Panc1 (cell line): ENCODE measurements around the gene MMP8. TPM values are rescaled to one million over a fixed set of nuclear protein-coding genes. Genes with fewer than 3 reads are reported as not detected.

Experiments
- ATAC-seq: fragments of 200-7000 bp; cut with Tn5 transposase; 2 replicates; pipeline ENCODE4 v1.9.1; 2020; ENCODE audit warnings: mild to moderate bottlenecking, moderate library complexity
- BruUV-seq: library from RNA; stranded (reverse); fragments of 400-500 nt; replicated peaks from 2 replicates; lab custom pipeline; 2021; lab: Mats Ljungman, UMichigan
- CTCF ChIA-PET: fragments of 300-600 bp; sonication (Branson Sonifier 250); formaldehyde crosslinking; loops from one replicate; lab custom pipeline; 2022; ENCODE audit warnings: antibody characterized with exemption; lab: Charles Lee
- POLR2A ChIA-PET: fragments of 300-600 bp; sonication (Branson Sonifier 250); formaldehyde crosslinking; loops from one replicate; lab custom pipeline; 2022; ENCODE audit warnings: antibody characterized with exemption; lab: Charles Lee
- DNase-seq: peaks from one replicate; pipeline ENCODE4 v3.0.0-alpha.2; 2010; ENCODE audit warnings: low read depth, low spot score
- H3K27ac ChIP-seq: 2 replicates; pipeline ENCODE4 v1.5.1; 2011; ENCODE audit warnings: mild to moderate bottlenecking, low read length, inconsistent platforms
- H3K27me3 ChIP-seq: fragments of 200-500 bp; sonication (Bioruptor generic); 2 replicates; pipeline ENCODE4 v1.6.0; 2014; ENCODE audit warnings: low read length, inconsistent platforms; ENCODE audit not compliant: control insufficient read depth, insufficient read depth
- H3K36me3 ChIP-seq: fragments of 200-500 bp; sonication (Bioruptor generic); 2 replicates; pipeline ENCODE4 v1.5.1; 2014; ENCODE audit warnings: inconsistent platforms, mild to moderate bottlenecking, low read length, moderate library complexity; ENCODE audit not compliant: control insufficient read depth, insufficient read depth
- H3K4me1 ChIP-seq: 2 replicates; pipeline ENCODE4 v1.5.1; 2011; ENCODE audit warnings: inconsistent platforms, mild to moderate bottlenecking, low read length, moderate library complexity; ENCODE audit not compliant: control insufficient read depth, insufficient read depth
- H3K4me3 ChIP-seq, 2 experiments: 2 replicates each; pipeline ENCODE4 v1.5.1; 2011 to 2012; ENCODE audit warnings: low read depth in 2 of 2, low read length in 2 of 2, mild to moderate bottlenecking in 2 of 2, inconsistent platforms in 1 of 2, moderate library complexity in 1 of 2
- H3K9me3 ChIP-seq: fragments of 200-500 bp; sonication (Bioruptor generic); 2 replicates; pipeline ENCODE4 v1.5.1; 2014; ENCODE audit warnings: low read depth, mild to moderate bottlenecking, inconsistent platforms, low read length, moderate library complexity; ENCODE audit not compliant: control insufficient read depth, insufficient read depth
- CTCF ChIP-seq: fragments of 450-650 bp; IDR thresholded peaks from 2 replicates; pipeline ENCODE4 v1.5.1; 2017; ENCODE audit warnings: mild to moderate bottlenecking
- POLR2AphosphoS5 ChIP-seq: IDR thresholded peaks from 2 replicates; pipeline ENCODE4 v1.6.1; 2012; ENCODE audit warnings: mild to moderate bottlenecking, low read depth, low read length, moderate library complexity
- SIN3A ChIP-seq: IDR thresholded peaks from 2 replicates; pipeline ENCODE4 v1.6.1; 2012; ENCODE audit warnings: low read depth, mild to moderate bottlenecking, low read length, moderate library complexity, borderline replicate concordance; ENCODE audit not compliant: insufficient read depth
- TCF7L2 ChIP-seq: IDR thresholded peaks from 2 replicates; pipeline ENCODE4 v1.6.1; 2011; ENCODE audit warnings: mild to moderate bottlenecking, low read depth, low read length, inconsistent platforms
- in situ Hi-C: cut with HindIII; loops from 2 replicates; pipeline ENCODE4 v1.10.0; 2016; ENCODE audit warnings: low sequenced_read_pairs, low pct_unique_long_range_greater_than_20kb
- intact Hi-C: fragments of 100-400 bp; cut with micrococcal nuclease; formaldehyde crosslinking; loops from one replicate; pipeline ENCODE4 v1.10.0; 2022; ENCODE audit not compliant: unreplicated experiment
- total RNA-seq: library from RNA; stranded (reverse); gene quantifications from one replicate; pipeline ENCODE4 v1.2.1, GENCODE V29; 2021; ENCODE audit not compliant: unreplicated experiment
- TF ChIP-seq, protein P1 (sequence below), 2 experiments: IDR thresholded peaks; 2 replicates each; pipeline ENCODE4 v1.6.1; 2011 to 2012; ENCODE audit warnings: low read depth in 2 of 2, control low read depth in 1 of 2, low read length in 1 of 2, mild to moderate bottlenecking in 1 of 2, moderate library complexity in 1 of 2; ENCODE audit not compliant: insufficient read depth in 1 of 2

The MMP8 gene
- total RNA-seq, 1 experiment from 2014 or later, result not detected

GRCh38 chr11:102717280-102717679, 7.5 kb downstream of the MMP8 start:
- no peak for DNase-seq
- no peak for ATAC-seq
- Histone ChIP-seq H3K4me3 (no peak overlapping the region), H3K9me3 (no peaks in the 10 kb centered on the region), H3K27ac (no peak overlapping the region), H3K36me3 (no peaks in the 10 kb centered on the region), H3K27me3 (peaks cover 32% of the 10 kb centered on the region), H3K4me1 (no peaks in the 10 kb centered on the region)
- POLR2A ChIA-PET, result no interaction called here
- CTCF ChIA-PET, result no interaction called here
- in situ Hi-C loops (no loop called here), intact Hi-C loops (no loop called here)
- no TSS peak for BruUV-seq
- TF ChIP-seq SIN3A (no peak), TCF7L2 (no peak), CTCF (no peak), POLR2AphosphoS5 (no peak)
- TF ChIP-seq, protein P1, sequence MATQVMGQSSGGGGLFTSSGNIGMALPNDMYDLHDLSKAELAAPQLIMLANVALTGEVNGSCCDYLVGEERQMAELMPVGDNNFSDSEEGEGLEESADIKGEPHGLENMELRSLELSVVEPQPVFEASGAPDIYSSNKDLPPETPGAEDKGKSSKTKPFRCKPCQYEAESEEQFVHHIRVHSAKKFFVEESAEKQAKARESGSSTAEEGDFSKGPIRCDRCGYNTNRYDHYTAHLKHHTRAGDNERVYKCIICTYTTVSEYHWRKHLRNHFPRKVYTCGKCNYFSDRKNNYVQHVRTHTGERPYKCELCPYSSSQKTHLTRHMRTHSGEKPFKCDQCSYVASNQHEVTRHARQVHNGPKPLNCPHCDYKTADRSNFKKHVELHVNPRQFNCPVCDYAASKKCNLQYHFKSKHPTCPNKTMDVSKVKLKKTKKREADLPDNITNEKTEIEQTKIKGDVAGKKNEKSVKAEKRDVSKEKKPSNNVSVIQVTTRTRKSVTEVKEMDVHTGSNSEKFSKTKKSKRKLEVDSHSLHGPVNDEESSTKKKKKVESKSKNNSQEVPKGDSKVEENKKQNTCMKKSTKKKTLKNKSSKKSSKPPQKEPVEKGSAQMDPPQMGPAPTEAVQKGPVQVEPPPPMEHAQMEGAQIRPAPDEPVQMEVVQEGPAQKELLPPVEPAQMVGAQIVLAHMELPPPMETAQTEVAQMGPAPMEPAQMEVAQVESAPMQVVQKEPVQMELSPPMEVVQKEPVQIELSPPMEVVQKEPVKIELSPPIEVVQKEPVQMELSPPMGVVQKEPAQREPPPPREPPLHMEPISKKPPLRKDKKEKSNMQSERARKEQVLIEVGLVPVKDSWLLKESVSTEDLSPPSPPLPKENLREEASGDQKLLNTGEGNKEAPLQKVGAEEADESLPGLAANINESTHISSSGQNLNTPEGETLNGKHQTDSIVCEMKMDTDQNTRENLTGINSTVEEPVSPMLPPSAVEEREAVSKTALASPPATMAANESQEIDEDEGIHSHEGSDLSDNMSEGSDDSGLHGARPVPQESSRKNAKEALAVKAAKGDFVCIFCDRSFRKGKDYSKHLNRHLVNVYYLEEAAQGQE (IDR thresholded peaks at IDR 0.05; ENCODE audit: insufficient read depth in 1 of 2, low read depth in 2 of 2, low read length in 1 of 2), result no peak

GRCh38 chr11:102716527-102716926, 8.2 kb downstream of the MMP8 start:
- in situ Hi-C loops, result no loop called here
- ATAC-seq (no peak), DNase-seq (no peak)
- H3K9me3 ChIP-seq, result no peaks in the 10 kb centered on the region
- no peaks in the 10 kb centered on the region for H3K4me1 ChIP-seq
- TF ChIP-seq, protein P1 (IDR thresholded peaks at IDR 0.05; ENCODE audit: insufficient read depth in 1 of 2, low read depth in 2 of 2, low read length in 1 of 2), result no peak
- TF ChIP-seq SIN3A (no peak), CTCF (no peak), POLR2AphosphoS5 (no peak), TCF7L2 (no peak)
- ChIA-PET POLR2A (no interaction called here), CTCF (no interaction called here)
- no peak overlapping the region for H3K27ac ChIP-seq
- BruUV-seq, result no TSS peak
- intact Hi-C loops, result no loop called here
- peaks cover 32% of the 10 kb centered on the region for H3K27me3 ChIP-seq
- H3K36me3 ChIP-seq, result no peaks in the 10 kb centered on the region
- H3K4me3 ChIP-seq, result no peak overlapping the region
